MCF 10A (cell line): Measurements from ENCODE around the gene LCLAT1. TPM values are rescaled to one million over a fixed set of nuclear protein-coding genes. Genes with fewer than 3 reads are reported as not detected.
A peak's percentile ranks its signal among the peaks of the same experiment; 100 is the strongest.

ENCODE experiments used
- BruUV-seq: library from RNA; stranded (reverse); fragments of 400-500 nt; replicated peaks from 2 replicates; lab custom pipeline; 2021; lab: Mats Ljungman, UMichigan
- CTCF ChIA-PET: fragments of 300-600 bp; sonication (Branson Sonifier 250); formaldehyde crosslinking; extraction: SDS; loops from one replicate; lab custom pipeline; 2021; ENCODE audit warnings: antibody characterized with exemption, inconsistent platforms; lab: Yijun Ruan, JAX
- POLR2A ChIA-PET: fragments of 300-600, 350-650 bp; sonication (Branson Sonifier 250); formaldehyde crosslinking; extraction: SDS; loops from one replicate; lab custom pipeline; 2020; ENCODE audit warnings: antibody characterized with exemption, inconsistent platforms; lab: Yijun Ruan, JAX
- DNase-seq: peaks from one replicate; pipeline ENCODE4 v3.0.0-alpha.2; 2018; ENCODE audit not compliant: unreplicated experiment
- H3K27ac Mint-ChIP-seq: one replicate; pipeline ENCODE4 v1.8.0; 2022; ENCODE audit warnings: mild to moderate bottlenecking, low read depth, mixed read lengths; ENCODE audit not compliant: unreplicated experiment
- H3K27me3 Mint-ChIP-seq: one replicate; pipeline ENCODE4 v1.8.0; 2022; ENCODE audit warnings: mixed read lengths; ENCODE audit not compliant: insufficient read depth, unreplicated experiment
- H3K36me3 Mint-ChIP-seq: one replicate; pipeline ENCODE4 v1.8.0; 2022; ENCODE audit warnings: mild to moderate bottlenecking, moderate library complexity, mixed read lengths; ENCODE audit not compliant: insufficient read depth, unreplicated experiment
- H3K4me1 Mint-ChIP-seq: one replicate; pipeline ENCODE4 v1.8.0; 2022; ENCODE audit warnings: mixed read lengths; ENCODE audit not compliant: insufficient read depth, unreplicated experiment
- H3K4me3 Mint-ChIP-seq: one replicate; pipeline ENCODE4 v1.8.0; 2022; ENCODE audit warnings: mild to moderate bottlenecking, moderate library complexity, mixed read lengths; ENCODE audit not compliant: unreplicated experiment
- H3K9me3 Mint-ChIP-seq: one replicate; pipeline ENCODE4 v1.8.0; 2022; ENCODE audit warnings: mixed read lengths; ENCODE audit not compliant: unreplicated experiment
- CTCF ChIP-seq: fragments of 200-600 bp; IDR thresholded peaks from one replicate; pipeline ENCODE4 v1.8.0; 2022; ENCODE audit warnings: antibody characterized with exemption, mild to moderate bottlenecking; ENCODE audit not compliant: unreplicated experiment
- intact Hi-C: fragments of 100-400 bp; cut with micrococcal nuclease; formaldehyde crosslinking; loops from 2 replicates; pipeline ENCODE4 v1.14.1; 2022
- total RNA-seq: library from RNA; stranded (reverse); gene quantifications from 2 replicates; pipeline ENCODE4 v1.2.3, GENCODE V29; 2022

LCLAT1 gene
- total RNA-seq, 1 experiment from 2014 or later = 27.5 TPM

GRCh38 chr2:30445266-30445821, 1.7 kb upstream of the LCLAT1 start:
- Mint-ChIP-seq H3K27me3 (no peaks in the 10 kb centered on the region), H3K4me3 (no peak overlapping the region), H3K4me1 (peaks cover 4% of the 10 kb centered on the region), H3K9me3 (no peaks in the 10 kb centered on the region), H3K36me3 (no peaks in the 10 kb centered on the region), H3K27ac (no peak overlapping the region)
- BruUV-seq = no TSS peak
- intact Hi-C loops = loop anchor here (10.0 kb wide), 1 partner anchor 211 kb away; the partner anchor contains the start of gene LBH
- ChIA-PET POLR2A (interaction anchor here (0.6 to 2.4 kb wide), 4 partner anchors 9 to 82 kb away, joined by 3 to 6 read pairs (median 4); no protein-coding TSS in a partner anchor), CTCF (interaction anchor here (0.7 to 4.0 kb wide), 4 partner anchors 22 to 280 kb away, joined by 3 to 21 read pairs (median 4); no protein-coding TSS in a partner anchor)
- no peak for TF ChIP-seq CTCF
- no peak for DNase-seq

GRCh38 chr2:30446602-30447148, 371 bp upstream of the LCLAT1 start:
- DNase-seq = no peak
- Mint-ChIP-seq H3K4me3 (peak overlapping the region; percentile 88), H3K27ac (peak overlapping the region; percentile 99), H3K4me1 (peaks cover 4% of the 10 kb centered on the region), H3K27me3 (no peaks in the 10 kb centered on the region), H3K9me3 (no peaks in the 10 kb centered on the region), H3K36me3 (no peaks in the 10 kb centered on the region)
- ChIA-PET POLR2A (interaction anchor here (0.7 to 2.4 kb wide), 10 partner anchors 10 to 282 kb away, joined by 3 to 8 read pairs (median 4); no protein-coding TSS in a partner anchor), CTCF (interaction anchor here (0.6 to 4.0 kb wide), 10 partner anchors 9 to 264 kb away, joined by 3 to 21 read pairs (median 4); no protein-coding TSS in a partner anchor)
- intact Hi-C loops = loop anchor here (2.0 to 10.0 kb wide), 2 partner anchors 172 to 212 kb away; partner anchors contain the start of gene LBH
- BruUV-seq = TSS peak; percentile 28
- no peak for TF ChIP-seq CTCF

- peak overlapping the region; percentile 99 for H3K27ac Mint-ChIP-seq
- TSS peak; percentile 31 for BruUV-seq
- POLR2A ChIA-PET = interaction anchor here (1.4 to 2.4 kb wide), 2 partner anchors 28 to 63 kb away, joined by 3 to 7 read pairs; no protein-coding TSS in a partner anchor
- no peak for DNase-seq
- no peaks in the 10 kb centered on the region for H3K36me3 Mint-ChIP-seq
- peak overlapping the region; percentile 88 for H3K4me3 Mint-ChIP-seq
- CTCF ChIA-PET = interaction anchor here (4.0 kb wide), 1 partner anchor 239 kb away, joined by 21 read pairs; no protein-coding TSS in a partner anchor
- no peaks in the 10 kb centered on the region for H3K27me3 Mint-ChIP-seq
- H3K4me1 Mint-ChIP-seq = peaks cover 4% of the 10 kb centered on the region
- H3K9me3 Mint-ChIP-seq = no peaks in the 10 kb centered on the region
- intact Hi-C loops = loop anchor here (10.0 kb wide), 1 partner anchor 214 kb away; the partner anchor contains the start of gene LBH
- TF ChIP-seq CTCF = no peak
Measured at GRCh38 chr2:30448308-30448707, 1.3 kb downstream of the LCLAT1 start.

GRCh38 chr2:30448866-30449265, 1.8 kb downstream of the LCLAT1 start:
- Mint-ChIP-seq H3K36me3 (no peaks in the 10 kb centered on the region), H3K4me3 (peak overlapping the region; percentile 88), H3K27ac (no peak overlapping the region), H3K27me3 (no peaks in the 10 kb centered on the region), H3K9me3 (no peaks in the 10 kb centered on the region), H3K4me1 (peaks cover 4% of the 10 kb centered on the region)
- no peak for DNase-seq
- CTCF ChIA-PET = no interaction called here
- no TSS peak for BruUV-seq
- no peak for TF ChIP-seq CTCF
- POLR2A ChIA-PET = no interaction called here
- intact Hi-C loops = loop anchor here (10.0 kb wide), 1 partner anchor 214 kb away; the partner anchor contains the start of gene LBH
